ENCODE data around the gene FAM117A. TPM values are rescaled to one million over a fixed set of nuclear protein-coding genes. Genes with fewer than 3 reads are reported as not detected.

Gene FAM117A
- total and polyA plus RNA-seq, 7 donors = 0.71 to 5.1 (median 2.1) TPM

DNA sequence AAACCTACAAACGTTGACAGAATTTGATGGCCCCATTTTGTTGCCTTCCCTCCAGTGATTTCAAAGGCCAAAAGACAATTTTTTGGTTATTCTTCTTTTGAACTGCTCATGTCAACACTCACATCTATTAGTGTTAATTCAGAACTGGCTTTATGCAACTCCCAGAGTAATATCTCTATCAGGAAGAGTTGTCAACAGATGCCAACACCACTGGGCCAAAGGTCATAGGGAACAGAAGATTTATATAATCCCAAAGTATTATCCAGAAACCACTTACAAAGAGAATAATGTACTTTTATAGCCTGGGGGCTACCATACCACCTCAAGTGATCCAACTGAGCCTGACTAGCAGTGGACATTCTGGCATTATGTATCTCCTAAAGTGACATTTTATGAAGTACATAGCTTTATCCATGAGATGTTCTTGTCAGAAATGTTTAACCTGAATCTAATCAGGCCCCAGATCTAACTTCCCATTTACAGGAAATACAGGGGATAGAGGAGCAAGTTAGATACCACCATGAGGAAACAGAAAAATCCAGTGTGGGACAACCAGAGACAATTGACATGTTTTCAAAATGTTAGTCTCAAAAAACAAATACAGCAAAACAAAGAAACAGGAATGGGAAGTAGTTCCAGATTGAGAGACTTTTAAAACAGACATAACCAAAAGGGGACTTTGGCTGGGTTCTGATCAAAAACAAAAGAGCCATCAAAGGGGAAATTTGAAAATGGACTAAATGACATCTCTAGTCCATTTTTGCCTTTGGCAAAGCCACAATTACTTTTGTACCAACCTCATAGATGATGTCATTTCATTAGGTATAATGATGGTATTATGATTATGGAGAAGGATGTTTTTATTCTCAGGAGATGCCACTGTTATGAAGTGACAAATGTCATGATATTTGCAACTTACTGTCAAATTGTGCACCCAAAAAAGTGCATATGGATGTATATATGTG is 18.5 kb downstream of the FAM117A start:
- DNase-seq (no peak), ATAC-seq (no peak)
- H3K27me3 ChIP-seq (ENCODE audit: insufficient read depth in 3 of 3, low read length in 2 of 3) = no peaks in the 10 kb centered on the region
- intact Hi-C loops (cut with DNase I) = no loop called here
- WGBS, 3 donors = 65 to 78% (median 76%) methylated on average over 1 of the region's 1 CpG
- H3K4me3 ChIP-seq = no peak overlapping the region
- TF ChIP-seq, protein P1, sequence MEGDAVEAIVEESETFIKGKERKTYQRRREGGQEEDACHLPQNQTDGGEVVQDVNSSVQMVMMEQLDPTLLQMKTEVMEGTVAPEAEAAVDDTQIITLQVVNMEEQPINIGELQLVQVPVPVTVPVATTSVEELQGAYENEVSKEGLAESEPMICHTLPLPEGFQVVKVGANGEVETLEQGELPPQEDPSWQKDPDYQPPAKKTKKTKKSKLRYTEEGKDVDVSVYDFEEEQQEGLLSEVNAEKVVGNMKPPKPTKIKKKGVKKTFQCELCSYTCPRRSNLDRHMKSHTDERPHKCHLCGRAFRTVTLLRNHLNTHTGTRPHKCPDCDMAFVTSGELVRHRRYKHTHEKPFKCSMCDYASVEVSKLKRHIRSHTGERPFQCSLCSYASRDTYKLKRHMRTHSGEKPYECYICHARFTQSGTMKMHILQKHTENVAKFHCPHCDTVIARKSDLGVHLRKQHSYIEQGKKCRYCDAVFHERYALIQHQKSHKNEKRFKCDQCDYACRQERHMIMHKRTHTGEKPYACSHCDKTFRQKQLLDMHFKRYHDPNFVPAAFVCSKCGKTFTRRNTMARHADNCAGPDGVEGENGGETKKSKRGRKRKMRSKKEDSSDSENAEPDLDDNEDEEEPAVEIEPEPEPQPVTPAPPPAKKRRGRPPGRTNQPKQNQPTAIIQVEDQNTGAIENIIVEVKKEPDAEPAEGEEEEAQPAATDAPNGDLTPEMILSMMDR (IDR thresholded peaks at IDR 0.05) = no peak
- no peaks in the 10 kb centered on the region for H3K9me3 ChIP-seq
- peaks cover 16% of the 10 kb centered on the region for H3K4me1 ChIP-seq
- no peak overlapping the region for H3K27ac ChIP-seq
- H3K36me3 ChIP-seq (ENCODE audit: insufficient read depth in 1 of 2, low read depth in 1 of 2) = no peaks in the 10 kb centered on the region

DNA sequence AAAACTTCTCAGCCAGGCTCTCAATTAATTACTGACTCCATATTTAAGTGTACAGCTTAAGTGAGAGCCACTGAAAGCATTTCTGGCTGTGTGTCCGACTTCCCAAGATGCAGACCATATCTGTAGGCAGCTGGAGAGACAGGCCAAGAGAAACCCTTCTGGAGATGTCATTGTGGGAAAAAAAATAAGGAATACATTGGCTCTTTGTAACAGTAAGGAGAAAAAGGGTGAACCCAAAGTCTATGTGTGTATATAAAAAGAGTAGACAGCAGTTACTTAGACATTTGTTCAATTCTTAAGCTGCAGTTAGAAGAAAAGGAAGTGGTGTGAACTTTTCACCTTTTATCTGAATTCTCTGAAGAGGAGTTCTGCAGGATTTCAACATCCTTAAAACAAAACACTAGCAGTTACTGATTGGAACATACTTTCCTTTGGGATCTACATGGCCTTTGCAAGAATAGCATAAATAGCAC is 21.7 kb downstream of the FAM117A start:
- Histone ChIP-seq H3K27me3 (ENCODE audit: insufficient read depth in 3 of 3, low read length in 2 of 3) (no peaks in the 10 kb centered on the region), H3K4me1 (peaks cover 36% of the 10 kb centered on the region), H3K4me3 (no peak overlapping the region), H3K27ac (peak overlapping the region; percentile 4), H3K36me3 (ENCODE audit: insufficient read depth in 1 of 2, low read depth in 1 of 2) (no peaks in the 10 kb centered on the region), H3K9me3 (no peaks in the 10 kb centered on the region)
- intact Hi-C loops (cut with DNase I) = no loop called here
- TF ChIP-seq, protein P1 (IDR thresholded peaks at IDR 0.05) = no peak
- no peak for ATAC-seq
- DNase-seq = no peak
- 52 to 65% (median 62%) methylated on average over 1 of the region's 1 CpG for WGBS, 3 donors

DNA sequence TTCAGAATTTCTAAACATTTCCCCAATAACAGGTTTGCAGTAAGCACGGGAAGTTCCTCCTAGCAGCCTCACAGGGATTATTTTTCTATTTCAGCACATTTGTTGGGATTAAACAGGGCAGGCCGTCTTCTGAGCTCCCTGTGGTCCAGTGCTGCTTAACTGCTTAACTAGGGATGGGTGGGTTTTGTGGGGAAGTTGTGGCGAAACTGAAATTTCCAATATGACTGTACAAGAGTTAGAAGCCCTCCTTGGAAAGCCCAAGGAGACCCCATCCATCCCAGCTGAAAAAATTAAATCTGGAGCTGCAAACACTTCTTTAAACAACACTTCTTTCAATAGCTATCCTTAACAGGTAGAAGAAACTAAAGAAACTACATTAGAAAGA is 22.2 kb downstream of the FAM117A start:
- no peaks in the 10 kb centered on the region for H3K9me3 ChIP-seq
- peak overlapping the region; percentile 14 for H3K27ac ChIP-seq
- no peaks in the 10 kb centered on the region for H3K36me3 ChIP-seq (ENCODE audit: insufficient read depth in 1 of 2, low read depth in 1 of 2)
- no peak for ATAC-seq
- intact Hi-C loops (cut with DNase I) = no loop called here
- TF ChIP-seq, protein P1 (IDR thresholded peaks at IDR 0.05) = no peak
- no peak for DNase-seq
- WGBS, 3 donors = 43 to 61% (median 49%) methylated on average over 3 of the region's 3 CpGs
- H3K27me3 ChIP-seq (ENCODE audit: insufficient read depth in 3 of 3, low read length in 2 of 3) = no peaks in the 10 kb centered on the region
- no peak overlapping the region for H3K4me3 ChIP-seq
- H3K4me1 ChIP-seq = peaks cover 36% of the 10 kb centered on the region

DNA sequence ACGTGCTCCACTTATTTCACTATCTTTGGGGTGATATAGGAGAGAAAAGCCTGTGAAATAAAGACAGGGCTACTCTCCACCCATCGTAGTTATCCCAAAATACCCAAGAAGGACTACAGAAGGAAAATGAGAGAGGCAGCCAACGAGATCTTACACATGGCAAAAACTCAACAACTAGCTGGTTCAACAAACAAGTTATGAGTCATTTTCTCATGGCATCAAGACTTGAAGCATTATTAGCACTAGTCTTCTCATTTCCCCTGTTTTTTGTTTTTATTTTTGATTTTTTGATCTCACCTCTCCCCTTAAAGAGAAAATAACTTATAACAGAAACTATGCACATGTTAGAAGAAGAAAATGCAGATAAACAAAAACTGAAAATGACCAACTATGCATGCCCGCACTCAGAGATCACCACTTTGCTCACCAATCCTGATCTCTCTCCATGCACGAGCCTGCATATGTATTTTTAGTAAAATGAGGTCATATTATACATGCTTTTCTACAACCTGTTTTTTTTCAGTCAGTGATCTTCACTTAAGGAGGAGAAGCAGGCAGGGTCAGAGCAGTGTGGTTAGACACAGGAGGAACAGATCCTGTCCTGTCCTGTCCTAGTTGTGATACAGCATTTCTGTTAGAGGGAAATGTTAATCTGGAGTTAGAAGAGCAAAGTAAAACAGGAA is 22.8 kb downstream of the FAM117A start:
- H3K36me3 ChIP-seq (ENCODE audit: insufficient read depth in 1 of 2, low read depth in 1 of 2) = no peaks in the 10 kb centered on the region
- no peaks in the 10 kb centered on the region for H3K9me3 ChIP-seq
- H3K4me3 ChIP-seq = no peak overlapping the region
- H3K27me3 ChIP-seq (ENCODE audit: insufficient read depth in 3 of 3, low read length in 2 of 3) = no peaks in the 10 kb centered on the region
- TF ChIP-seq, protein P1 (IDR thresholded peaks at IDR 0.05) = no peak
- peaks cover 36% of the 10 kb centered on the region for H3K4me1 ChIP-seq
- peak overlapping the region; percentile 54 for H3K27ac ChIP-seq
- intact Hi-C loops (cut with DNase I) = no loop called here
- WGBS, 3 donors = 39 to 53% (median 41%) methylated on average over 5 of the region's 5 CpGs
- DNase-seq (no peak), ATAC-seq (peak in 2 of 4 donors; percentile 26 to 50)

Measured in psoas muscle (tissue), 8 donors.